ENCODE results near the gene THAP3. TPM values are rescaled to one million over a fixed set of nuclear protein-coding genes. Genes with fewer than 3 reads are reported as not detected.

THAP3 gene
- total and polyA plus RNA-seq, 7 donors = 12.6 to 30.6 (median 22.7) TPM

DNA sequence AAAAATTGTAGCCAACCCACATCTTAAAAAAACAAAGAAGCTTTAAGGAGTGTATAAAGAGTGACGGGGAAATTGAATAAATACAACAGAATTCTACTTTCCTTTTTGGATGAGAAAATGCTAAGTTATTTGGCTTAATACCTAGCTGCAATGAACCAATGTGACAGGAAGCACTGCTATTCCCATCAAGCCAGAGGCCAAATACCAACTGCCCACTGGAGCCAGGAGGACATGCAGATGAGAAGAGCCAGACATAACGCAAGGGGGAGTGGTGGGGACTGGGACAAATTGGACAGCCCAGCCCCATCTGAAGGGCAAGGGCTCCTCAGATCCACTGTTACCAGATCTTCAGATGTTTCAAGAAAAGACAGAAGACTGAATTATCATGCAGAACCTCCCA, 51.3 kb downstream of the THAP3 start:
- Histone ChIP-seq H3K36me3 (peaks cover 7 to 48% (median 30%) of the 10 kb centered on the region in 4 donors), H3K27me3 (no peaks in the 10 kb centered on the region), H3K4me3 (no peak overlapping the region), H3K4me1 (peaks cover 0 to 15% (median 13%) of the 10 kb centered on the region in 4 donors), H3K27ac (no peak overlapping the region), H3K9me3 (no peaks in the 10 kb centered on the region)
- intact Hi-C loops (cut with DNase I) = no loop called here
- TF ChIP-seq POLR2AphosphoS5 (IDR thresholded peaks at IDR 0.05) (no peak), EP300 (IDR thresholded peaks at IDR 0.05) (no peak), POLR2A (IDR thresholded peaks at IDR 0.05) (no peak)
- TF ChIP-seq, protein P1, sequence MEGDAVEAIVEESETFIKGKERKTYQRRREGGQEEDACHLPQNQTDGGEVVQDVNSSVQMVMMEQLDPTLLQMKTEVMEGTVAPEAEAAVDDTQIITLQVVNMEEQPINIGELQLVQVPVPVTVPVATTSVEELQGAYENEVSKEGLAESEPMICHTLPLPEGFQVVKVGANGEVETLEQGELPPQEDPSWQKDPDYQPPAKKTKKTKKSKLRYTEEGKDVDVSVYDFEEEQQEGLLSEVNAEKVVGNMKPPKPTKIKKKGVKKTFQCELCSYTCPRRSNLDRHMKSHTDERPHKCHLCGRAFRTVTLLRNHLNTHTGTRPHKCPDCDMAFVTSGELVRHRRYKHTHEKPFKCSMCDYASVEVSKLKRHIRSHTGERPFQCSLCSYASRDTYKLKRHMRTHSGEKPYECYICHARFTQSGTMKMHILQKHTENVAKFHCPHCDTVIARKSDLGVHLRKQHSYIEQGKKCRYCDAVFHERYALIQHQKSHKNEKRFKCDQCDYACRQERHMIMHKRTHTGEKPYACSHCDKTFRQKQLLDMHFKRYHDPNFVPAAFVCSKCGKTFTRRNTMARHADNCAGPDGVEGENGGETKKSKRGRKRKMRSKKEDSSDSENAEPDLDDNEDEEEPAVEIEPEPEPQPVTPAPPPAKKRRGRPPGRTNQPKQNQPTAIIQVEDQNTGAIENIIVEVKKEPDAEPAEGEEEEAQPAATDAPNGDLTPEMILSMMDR (IDR thresholded peaks at IDR 0.05) = no peak
- no peak for DNase-seq
- WGBS, 2 donors = 95% methylated on average over 2 of the region's 2 CpGs

Other genes starting within 250 kb of the THAP3 start
- gene ACOT7, start 231.1 kb upstream of the THAP3 start, total RNA-seq = 10 to 100 TPM; 17.9 to 26.5 (median 22.2) TPM
- 10 to 100 TPM; 54.7 to 81.0 (median 78.8) TPM for gene ACOT7, start 231.1 kb upstream of the THAP3 start, polyA plus RNA-seq
- not detected for gene HES2, start 204.9 kb upstream of the THAP3 start, total RNA-seq
- gene HES2, start 204.9 kb upstream of the THAP3 start, polyA plus RNA-seq = 10 to 100 TPM; 10.7 to 27.0 (median 19.9) TPM
- 1 to 10 TPM in 1 of 4 donors, under 1 TPM in 1, not detected in 2; 0.55 to 1.3 TPM for gene ESPN, start 200.1 kb upstream of the THAP3 start, total RNA-seq
- 100 to 1,000 TPM in 2 of 3 donors, 10 to 100 TPM in 1; 86.5 to 202 (median 117) TPM for gene ESPN, start 200.1 kb upstream of the THAP3 start, polyA plus RNA-seq
- 10 to 100 TPM in 1 of 4 donors, 1 to 10 TPM in 3; 2.5 to 11.6 (median 5.5) TPM for gene TNFRSF25, start 158.7 kb upstream of the THAP3 start, total RNA-seq
- 10 to 100 TPM in 1 of 3 donors, 1 to 10 TPM in 2; 3.5 to 65.9 (median 7.8) TPM for gene TNFRSF25, start 158.7 kb upstream of the THAP3 start, polyA plus RNA-seq
- gene PLEKHG5, start 133.2 kb upstream of the THAP3 start, total RNA-seq = 1 to 10 TPM; 2.5 to 7.5 (median 5.2) TPM
- 10 to 100 TPM in 1 of 3 donors, 1 to 10 TPM in 2; 4.2 to 18.8 (median 5.4) TPM for gene PLEKHG5, start 133.2 kb upstream of the THAP3 start, polyA plus RNA-seq
- gene NOL9, start 70.4 kb upstream of the THAP3 start, total RNA-seq = 10 to 100 TPM; 17.3 to 29.6 (median 20.7) TPM
- gene NOL9, start 70.4 kb upstream of the THAP3 start, polyA plus RNA-seq = 1 to 10 TPM; 1.2 to 9.1 (median 1.8) TPM
- gene TAS1R1, start 69.6 kb upstream of the THAP3 start, total RNA-seq = under 1 TPM in 1 of 4 donors, not detected in 3; 0.36 TPM
- gene TAS1R1, start 69.6 kb upstream of the THAP3 start, polyA plus RNA-seq = under 1 TPM in 1 of 3 donors, not detected in 2; 0.10 TPM
- gene ZBTB48, start 44.9 kb upstream of the THAP3 start, total RNA-seq = 10 to 100 TPM; 14.4 to 26.8 (median 16.3) TPM
- 10 to 100 TPM; 15.0 to 31.3 (median 23.4) TPM for gene ZBTB48, start 44.9 kb upstream of the THAP3 start, polyA plus RNA-seq
- gene KLHL21, start 22.0 kb upstream of the THAP3 start, total RNA-seq = 10 to 100 TPM; 54.0 to 83.6 (median 73.2) TPM
- 10 to 100 TPM in 1 of 3 donors, 1 to 10 TPM in 2; 4.8 to 12.0 (median 5.1) TPM for gene KLHL21, start 22.0 kb upstream of the THAP3 start, polyA plus RNA-seq
- gene PHF13, start 11.1 kb upstream of the THAP3 start, total RNA-seq = 10 to 100 TPM; 12.5 to 19.4 (median 15.9) TPM
- 1 to 10 TPM; 3.9 to 6.7 (median 4.2) TPM for gene PHF13, start 11.1 kb upstream of the THAP3 start, polyA plus RNA-seq
- gene DNAJC11, start 76.9 kb downstream of the THAP3 start, total RNA-seq = 10 to 100 TPM; 21.0 to 34.6 (median 23.8) TPM
- 10 to 100 TPM; 33.0 to 48.5 (median 46.7) TPM for gene DNAJC11, start 76.9 kb downstream of the THAP3 start, polyA plus RNA-seq
- 100 to 1,000 TPM; 153 to 178 (median 168) TPM for gene CAMTA1, start 160.6 kb downstream of the THAP3 start, total RNA-seq
- gene CAMTA1, start 160.6 kb downstream of the THAP3 start, polyA plus RNA-seq = 100 to 1,000 TPM in 2 of 3 donors, 10 to 100 TPM in 1; 97.9 to 196 (median 181) TPM